Activated naive CD4-positive, alpha-beta T cell treated with anti-CD3 and anti-CD28 coated beads, Interleukin-2, amount 50 U/mL, for 72 hours (primary cell): ENCODE results near the gene RSBN1. TPM values are rescaled to one million over a fixed set of nuclear protein-coding genes. Genes with fewer than 3 reads are reported as not detected.
"Not testable (repeated sequence)": the region's sequence is repeated elsewhere in the genome, so short reads cannot be mapped to it uniquely, and the experiment has no call there.

Experiments
- ATAC-seq, 2 donors: fragments of 150-1000 bp; cut with Tn5 transposase; 2 replicates each; pipeline ENCODE4 v1.10.0; 2021; ENCODE audit warnings: mild to moderate bottlenecking in 2 of 2, moderate library complexity in 2 of 2
- DNase-seq, 2 donors: peaks; one replicate each; pipeline ENCODE4 v3.0.0; 2021 to 2022; ENCODE audit warnings: low spot score in 2 of 2
- H3K27ac Mint-ChIP-seq, 2 donors: one replicate each; pipeline ENCODE4 v1.8.0; 2022; ENCODE audit warnings: mild to moderate bottlenecking in 2 of 2, mixed read lengths in 2 of 2
- H3K36me3 Mint-ChIP-seq, 2 donors: one replicate each; pipeline ENCODE4 v1.8.0; 2022; ENCODE audit warnings: mixed read lengths in 2 of 2
- H3K9me3 Mint-ChIP-seq, 2 donors: one replicate each; pipeline ENCODE4 v1.8.0; 2022; ENCODE audit warnings: mixed read lengths in 2 of 2
- total RNA-seq, 2 donors: library from RNA; stranded (reverse); gene quantifications; one replicate each; pipeline ENCODE4 v1.2.3, GENCODE V29; 2022

RSBN1 gene
- total RNA-seq, 2 donors from 2014 or later, result 21.6 to 28.3 TPM

- H3K27ac Mint-ChIP-seq, result peak overlapping the region in 1 of 2 donors; percentile 75
- H3K9me3 Mint-ChIP-seq, result no peaks in the 10 kb centered on the region
- DNase-seq (no peak), ATAC-seq (peak; percentile 93 to 94)
- H3K36me3 Mint-ChIP-seq, result peaks cover 0 to 1% of the 10 kb centered on the region in 2 donors
These were observed 69.8 kb downstream of the RSBN1 start for GRCh38 chr1:113742515-113742914.

- no peaks in the 10 kb centered on the region for H3K9me3 Mint-ChIP-seq
- H3K36me3 Mint-ChIP-seq, result peaks cover 0 to 13% of the 10 kb centered on the region in 2 donors
- no peak for DNase-seq
- peak overlapping the region in 1 of 2 donors; percentile 16 for H3K27ac Mint-ChIP-seq
- ATAC-seq, result peak in 1 of 2 donors; percentile 58
These were observed 77.8 kb downstream of the RSBN1 start for GRCh38 chr1:113734357-113735055.

GRCh38 chr1:113732802-113733201 is 79.5 kb downstream of the RSBN1 start:
- DNase-seq, result no peak
- Mint-ChIP-seq H3K36me3 (peaks cover 0 to 18% of the 10 kb centered on the region in 2 donors), H3K9me3 (no peaks in the 10 kb centered on the region), H3K27ac (no peak overlapping the region)
- ATAC-seq, result no peak

- Mint-ChIP-seq H3K36me3 (peaks cover 41 to 42% of the 10 kb centered on the region in 2 donors), H3K9me3 (peaks cover 13 to 17% of the 10 kb centered on the region in 2 donors), H3K27ac (no peak overlapping the region)
- ATAC-seq, result no peak
- no peak for DNase-seq
These were observed 91.3 kb downstream of the RSBN1 start for GRCh38 chr1:113721010-113721409.

GRCh38 chr1:113718621-113719020 is 93.7 kb downstream of the RSBN1 start:
- H3K27ac Mint-ChIP-seq, ATAC-seq, DNase-seq: not testable (repeated sequence)
- Mint-ChIP-seq H3K36me3 (peaks cover 41 to 42% of the 10 kb centered on the region in 2 donors), H3K9me3 (peaks cover 13 to 17% of the 10 kb centered on the region in 2 donors)

GRCh38 chr1:113717506-113717905 is 94.8 kb downstream of the RSBN1 start:
- not testable (repeated sequence) for H3K27ac Mint-ChIP-seq, DNase-seq, ATAC-seq
- peaks cover 13 to 17% of the 10 kb centered on the region in 2 donors for H3K9me3 Mint-ChIP-seq
- H3K36me3 Mint-ChIP-seq, result peaks cover 41 to 42% of the 10 kb centered on the region in 2 donors

GRCh38 chr1:113714606-113715269 is 97.5 kb downstream of the RSBN1 start:
- DNase-seq, result no peak
- peaks cover 24 to 25% of the 10 kb centered on the region in 2 donors for H3K36me3 Mint-ChIP-seq
- peak overlapping the region in 1 of 2 donors; percentile 8 for H3K27ac Mint-ChIP-seq
- peaks cover 13 to 16% of the 10 kb centered on the region in 2 donors for H3K9me3 Mint-ChIP-seq
- no peak for ATAC-seq

Other genes starting within 250 kb of the RSBN1 start
- gene PHTF1, start 53.0 kb downstream of the RSBN1 start, total RNA-seq, result 10 to 100 TPM; 17.0 to 24.5 TPM
- 10 to 100 TPM; 54.4 to 55.3 TPM for gene PTPN22, start 59.2 kb upstream of the RSBN1 start, total RNA-seq
- gene BCL2L15, start 75.1 kb upstream of the RSBN1 start, total RNA-seq, result 1 to 10 TPM; 1.1 to 1.3 TPM
- 10 to 100 TPM; 58.9 to 71.6 TPM for gene AP4B1, start 92.3 kb upstream of the RSBN1 start, total RNA-seq
- gene DCLRE1B, start 92.8 kb upstream of the RSBN1 start, total RNA-seq, result 10 to 100 TPM; 15.9 to 21.8 TPM
- 10 to 100 TPM; 43.7 to 75.8 TPM for gene HIPK1, start 116.8 kb upstream of the RSBN1 start, total RNA-seq
- gene OLFML3, start 167.0 kb upstream of the RSBN1 start, total RNA-seq, result under 1 TPM; 0.33 to 0.64 TPM